Measurements from ENCODE around the gene NAV2.

The NAV2 gene

GRCh38 chr11:19675397-19675796 is 37.2 kb upstream of the NAV2 start:
- H3K4me1 ChIP-seq (ENCODE audit: low read length), result no peaks in the 10 kb centered on the region
- DNase-seq, result no peak
- H3K4me3 ChIP-seq (ENCODE audit: low read length), result no peak overlapping the region
- H3K27me3 ChIP-seq (replicated peaks; ENCODE audit: insufficient read depth, low read length), result no peaks in the 10 kb centered on the region
- no peaks in the 10 kb centered on the region for H3K9me3 ChIP-seq (replicated peaks; ENCODE audit: insufficient read depth, low read length)
- no peak overlapping the region for H3K27ac ChIP-seq (ENCODE audit: low read length)
- H3K9ac ChIP-seq (ENCODE audit: low read length), result no peak overlapping the region
- no peak for TF ChIP-seq CTCF (IDR thresholded peaks at IDR 0.05; ENCODE audit: low read length)
- no peak for TF ChIP-seq EZH2 (optimal IDR thresholded peaks at IDR 0.05; ENCODE audit: low read depth, low read length)
- no peak for TF ChIP-seq EZH2phosphoT487 (IDR thresholded peaks at IDR 0.05; ENCODE audit: low read length)
- no peaks in the 10 kb centered on the region for H4K20me1 ChIP-seq (ENCODE audit: insufficient read depth, low read length)
- no peak overlapping the region for H2AFZ ChIP-seq (ENCODE audit: low read length)
- H3F3A ChIP-seq (ENCODE audit: insufficient read depth, low read length), result no peaks in the 10 kb centered on the region
- H3K36me3 ChIP-seq (replicated peaks; ENCODE audit: insufficient read depth, low read length), result no peaks in the 10 kb centered on the region
- no peak overlapping the region for H3K4me2 ChIP-seq (ENCODE audit: low read depth, low read length)
- no peaks in the 10 kb centered on the region for H3K9me2 ChIP-seq (replicated peaks; ENCODE audit: insufficient read depth, low read length)
- no peaks in the 10 kb centered on the region for H3K79me2 ChIP-seq (ENCODE audit: low read length)

DNA sequence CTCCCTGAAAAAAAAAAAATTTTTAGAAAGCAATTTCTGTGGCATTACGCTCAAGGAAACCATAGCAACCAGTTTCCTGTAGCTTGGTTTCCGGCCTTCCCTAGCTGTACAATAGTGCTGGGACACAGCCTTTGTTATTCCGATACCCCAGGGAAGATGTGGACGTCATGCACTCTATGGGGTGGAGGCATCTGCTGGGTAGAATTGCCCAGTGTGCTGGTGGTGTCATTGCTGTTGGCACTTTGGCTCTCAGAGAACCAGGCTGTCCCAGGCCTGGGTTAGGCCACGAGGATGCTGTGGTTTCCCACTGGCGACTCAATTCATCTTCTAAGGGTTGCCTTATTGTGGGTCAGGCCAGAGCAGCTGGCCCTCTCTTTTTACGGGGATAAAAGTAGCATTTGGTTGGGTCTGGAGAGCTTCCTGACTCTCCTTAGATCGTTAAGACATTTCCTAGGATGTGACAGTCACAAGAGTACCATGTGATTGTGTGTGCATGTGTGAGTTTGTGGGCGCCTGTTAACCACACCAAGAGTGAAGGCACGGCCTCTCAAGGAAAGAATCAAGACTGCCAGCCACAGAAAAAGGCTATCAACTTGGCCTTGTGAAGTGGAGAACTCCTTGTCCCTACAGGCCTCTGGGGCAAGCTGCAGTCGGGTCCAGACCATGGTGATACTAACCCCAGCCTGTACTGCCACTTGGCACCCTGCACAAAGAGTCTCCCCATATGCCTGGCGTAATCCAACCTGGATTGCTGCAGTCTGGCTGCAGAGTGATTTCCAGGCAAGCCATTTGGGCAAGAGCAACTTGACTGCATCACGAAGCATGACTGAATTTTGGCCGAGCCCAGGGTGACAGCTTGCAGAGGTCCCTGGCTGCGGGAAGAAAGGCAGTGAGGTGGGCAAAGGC is 35.9 kb upstream of the NAV2 start:
- H3K4me2 ChIP-seq (ENCODE audit: low read depth, low read length), result no peak overlapping the region
- H3K9me3 ChIP-seq (replicated peaks; ENCODE audit: insufficient read depth, low read length), result no peaks in the 10 kb centered on the region
- no peaks in the 10 kb centered on the region for H3K27me3 ChIP-seq (replicated peaks; ENCODE audit: insufficient read depth, low read length)
- H3K4me3 ChIP-seq (ENCODE audit: low read length), result no peak overlapping the region
- no peaks in the 10 kb centered on the region for H3K36me3 ChIP-seq (replicated peaks; ENCODE audit: insufficient read depth, low read length)
- no peaks in the 10 kb centered on the region for H3K9me2 ChIP-seq (replicated peaks; ENCODE audit: insufficient read depth, low read length)
- H3K79me2 ChIP-seq (ENCODE audit: low read length), result no peaks in the 10 kb centered on the region
- H3F3A ChIP-seq (ENCODE audit: insufficient read depth, low read length), result no peaks in the 10 kb centered on the region
- H2AFZ ChIP-seq (ENCODE audit: low read length), result no peak overlapping the region
- no peaks in the 10 kb centered on the region for H3K4me1 ChIP-seq (ENCODE audit: low read length)
- H4K20me1 ChIP-seq (ENCODE audit: insufficient read depth, low read length), result no peaks in the 10 kb centered on the region
- H3K27ac ChIP-seq (ENCODE audit: low read length), result no peak overlapping the region
- DNase-seq, result no peak
- TF ChIP-seq EZH2phosphoT487 (IDR thresholded peaks at IDR 0.05; ENCODE audit: low read length), result no peak
- TF ChIP-seq EZH2 (optimal IDR thresholded peaks at IDR 0.05; ENCODE audit: low read depth, low read length), result no peak
- no peak for TF ChIP-seq CTCF (IDR thresholded peaks at IDR 0.05; ENCODE audit: low read length)
- H3K9ac ChIP-seq (ENCODE audit: low read length), result no peak overlapping the region

DNA sequence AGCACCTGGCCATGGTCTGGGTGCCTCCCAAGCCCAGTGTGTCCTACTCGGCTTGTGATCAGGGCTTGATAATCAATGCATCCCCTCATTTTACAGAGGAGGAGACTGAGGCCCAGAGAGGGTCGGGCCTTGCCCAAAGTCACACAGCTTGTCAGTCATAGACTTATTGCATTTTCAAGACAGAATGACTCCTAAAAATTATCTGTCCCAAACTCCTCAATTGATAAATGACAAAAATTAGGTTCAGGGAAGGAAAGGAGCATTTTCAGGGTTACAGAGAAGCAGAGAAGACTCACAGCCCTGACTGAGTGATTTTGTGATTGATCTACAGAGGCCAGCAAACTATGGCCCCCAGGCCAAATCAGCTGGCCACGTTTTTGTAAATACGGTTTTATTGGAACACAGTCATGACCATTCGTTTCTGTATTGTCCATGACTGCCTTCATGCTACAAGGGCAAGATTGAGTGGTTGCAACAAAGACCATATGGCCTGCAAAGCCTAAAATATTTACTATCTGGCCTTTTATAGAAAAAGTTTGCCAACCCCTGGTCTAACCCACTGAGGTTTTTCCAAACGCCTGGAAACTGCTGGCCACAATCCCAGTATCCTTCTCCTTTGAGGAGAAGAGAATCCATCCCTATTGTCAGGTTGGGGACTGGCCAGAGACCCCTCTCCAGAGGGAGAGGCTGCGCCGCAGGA is 35.1 kb upstream of the NAV2 start:
- no peak overlapping the region for H2AFZ ChIP-seq (ENCODE audit: low read length)
- no peaks in the 10 kb centered on the region for H4K20me1 ChIP-seq (ENCODE audit: insufficient read depth, low read length)
- no peaks in the 10 kb centered on the region for H3K9me2 ChIP-seq (replicated peaks; ENCODE audit: insufficient read depth, low read length)
- TF ChIP-seq EZH2 (optimal IDR thresholded peaks at IDR 0.05; ENCODE audit: low read depth, low read length), result no peak
- TF ChIP-seq CTCF (IDR thresholded peaks at IDR 0.05; ENCODE audit: low read length), result no peak
- H3K79me2 ChIP-seq (ENCODE audit: low read length), result no peaks in the 10 kb centered on the region
- H3K36me3 ChIP-seq (replicated peaks; ENCODE audit: insufficient read depth, low read length), result no peaks in the 10 kb centered on the region
- no peak for DNase-seq
- H3K4me1 ChIP-seq (ENCODE audit: low read length), result no peaks in the 10 kb centered on the region
- no peaks in the 10 kb centered on the region for H3K27me3 ChIP-seq (replicated peaks; ENCODE audit: insufficient read depth, low read length)
- H3K4me3 ChIP-seq (ENCODE audit: low read length), result no peak overlapping the region
- no peaks in the 10 kb centered on the region for H3K9me3 ChIP-seq (replicated peaks; ENCODE audit: insufficient read depth, low read length)
- no peak overlapping the region for H3K4me2 ChIP-seq (ENCODE audit: low read depth, low read length)
- no peak overlapping the region for H3K27ac ChIP-seq (ENCODE audit: low read length)
- no peak overlapping the region for H3K9ac ChIP-seq (ENCODE audit: low read length)
- H3F3A ChIP-seq (ENCODE audit: insufficient read depth, low read length), result no peaks in the 10 kb centered on the region
